ENCODE results near the gene IFT122.
"Not testable (repeated sequence)": the region's sequence is repeated elsewhere in the genome, so short reads cannot be mapped to it uniquely, and the experiment has no call there.

IFT122 gene

DNA sequence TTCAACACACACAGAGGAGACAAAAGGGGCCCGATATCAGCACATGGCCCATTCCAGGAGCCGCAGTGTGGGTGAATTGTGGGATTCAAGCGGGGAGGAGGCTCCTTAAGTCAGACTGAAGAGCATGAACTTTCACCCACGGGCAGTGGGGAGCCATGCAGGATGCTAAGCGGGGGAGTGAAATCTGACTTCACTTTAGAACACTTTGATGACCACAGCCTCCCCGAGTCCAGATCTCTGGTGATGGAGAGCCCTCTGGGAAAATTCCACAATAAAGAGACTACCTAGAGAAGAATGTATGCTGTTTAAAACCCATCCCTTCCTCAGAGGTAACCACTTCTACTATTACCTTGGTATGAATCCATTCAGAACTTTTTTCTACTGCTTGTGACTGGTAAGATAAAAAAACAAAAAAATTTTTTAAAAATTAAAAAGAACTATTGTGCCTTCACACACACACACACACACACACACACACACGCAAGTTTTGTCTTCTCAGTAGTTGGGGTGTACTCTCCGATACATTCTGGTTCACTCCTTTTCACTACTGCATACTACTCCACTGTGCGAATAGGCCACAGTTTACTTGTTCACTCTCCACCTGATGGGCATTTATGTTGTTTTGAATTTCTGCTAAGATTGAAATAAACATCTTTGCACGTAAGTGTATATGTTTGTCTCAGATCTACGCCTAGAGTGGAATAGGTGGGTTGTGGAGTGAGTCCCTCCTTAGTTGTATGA lies 100.9 kb downstream of the IFT122 start:
- no peak for DNase-seq (ENCODE audit: low read depth)

DNA sequence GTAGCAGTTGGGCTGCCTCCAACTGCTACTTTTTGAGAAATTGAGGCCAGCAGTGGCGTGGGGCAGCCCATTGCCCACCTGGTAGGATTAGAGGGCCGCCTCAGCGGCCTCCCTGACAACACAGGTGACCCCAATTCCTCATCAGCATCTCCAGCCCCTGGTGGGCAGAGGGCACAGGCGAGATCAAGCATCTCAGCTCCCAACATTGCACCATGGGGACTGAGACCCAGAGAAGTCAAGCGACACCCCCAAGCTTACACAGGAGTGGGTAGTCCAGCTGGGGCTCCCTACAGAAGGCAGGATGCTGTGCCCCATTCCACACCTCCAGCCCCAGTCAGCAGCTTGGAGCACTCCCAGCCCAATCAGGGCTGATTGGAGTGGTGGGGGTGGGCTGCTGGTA lies 102.7 kb downstream of the IFT122 start:
- no peak for DNase-seq (ENCODE audit: low read depth)

DNA sequence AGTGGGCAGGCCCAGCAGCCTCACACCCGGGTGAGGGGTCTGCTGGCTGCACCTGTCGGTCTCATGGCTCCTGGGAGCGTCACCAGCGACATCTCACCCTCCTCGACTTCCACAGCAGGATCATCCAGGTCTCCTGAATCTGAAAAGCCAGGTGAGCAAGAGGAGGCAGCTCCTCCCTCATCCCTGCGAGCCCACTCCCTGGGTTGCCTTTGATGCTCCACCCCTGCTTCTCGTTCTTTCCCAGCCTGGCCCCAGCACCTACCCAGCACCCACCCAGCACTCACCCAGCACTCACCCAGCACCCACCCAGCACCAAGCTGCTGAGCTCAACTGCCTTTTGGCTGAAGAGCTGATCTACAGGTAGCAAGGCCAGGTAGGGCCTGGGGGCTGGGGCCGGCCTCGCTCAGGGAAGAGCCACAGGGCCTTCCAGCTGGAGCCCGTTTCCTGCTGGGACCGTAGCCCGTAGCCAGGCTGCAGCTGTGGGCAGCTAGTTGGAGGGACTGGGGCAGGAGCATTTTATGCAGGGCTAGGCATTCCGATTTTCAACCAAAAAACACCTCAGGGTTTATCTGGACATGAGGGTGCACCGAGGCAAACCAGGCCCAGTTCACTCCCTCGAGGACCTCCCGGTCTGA lies 103.2 kb downstream of the IFT122 start, which contains the start of gene H1-8:
TSS of gene H1-8 (plus strand) at position 20 of the 635 bp plus-strand sequence. CDS start at position 64, 44 bp downstream.
- DNase-seq (ENCODE audit: low read depth), result no peak

DNA sequence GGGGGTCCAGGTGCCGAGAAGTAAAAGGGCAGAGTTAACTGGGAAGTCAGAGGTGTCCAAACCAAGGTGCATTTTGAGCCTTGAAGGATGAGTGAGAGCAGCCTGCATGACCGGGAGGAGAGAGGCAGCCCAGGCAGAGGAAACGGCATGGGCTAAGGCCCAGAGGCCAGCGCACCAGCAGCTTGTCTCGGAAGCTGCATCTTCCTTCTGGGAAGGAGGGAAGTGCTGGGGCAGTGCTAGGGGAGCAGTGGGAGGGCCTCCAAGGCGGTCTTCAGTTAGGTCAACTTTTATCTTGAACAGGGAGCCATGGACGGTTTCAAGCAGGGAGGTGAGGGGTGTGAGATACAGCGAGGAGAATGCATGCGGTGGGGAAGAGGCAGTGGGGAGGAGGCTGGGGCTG lies 104.0 kb downstream of the IFT122 start:
- no peak for DNase-seq (ENCODE audit: low read depth)

DNA sequence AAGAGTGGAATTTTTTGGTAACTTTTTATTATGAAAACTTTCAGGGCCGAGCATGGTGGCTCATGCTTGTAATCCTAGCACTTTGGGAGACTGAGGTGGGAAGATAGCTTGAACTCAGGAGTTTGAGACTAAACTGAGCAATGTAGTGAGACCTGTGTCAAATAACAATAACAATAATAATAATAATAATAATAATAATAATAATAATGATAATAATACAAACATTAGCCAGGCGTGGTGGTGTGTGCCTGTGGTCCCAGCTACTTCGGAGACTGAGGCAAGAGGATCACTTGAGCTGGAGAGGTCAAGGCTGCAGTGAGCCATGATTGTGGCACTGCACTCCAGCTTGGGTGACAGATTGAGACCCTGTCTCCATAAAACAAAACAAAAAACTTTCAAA lies 105.9 kb downstream of the IFT122 start:
- DNase-seq (ENCODE audit: low read depth), result not testable (repeated sequence)

DNA sequence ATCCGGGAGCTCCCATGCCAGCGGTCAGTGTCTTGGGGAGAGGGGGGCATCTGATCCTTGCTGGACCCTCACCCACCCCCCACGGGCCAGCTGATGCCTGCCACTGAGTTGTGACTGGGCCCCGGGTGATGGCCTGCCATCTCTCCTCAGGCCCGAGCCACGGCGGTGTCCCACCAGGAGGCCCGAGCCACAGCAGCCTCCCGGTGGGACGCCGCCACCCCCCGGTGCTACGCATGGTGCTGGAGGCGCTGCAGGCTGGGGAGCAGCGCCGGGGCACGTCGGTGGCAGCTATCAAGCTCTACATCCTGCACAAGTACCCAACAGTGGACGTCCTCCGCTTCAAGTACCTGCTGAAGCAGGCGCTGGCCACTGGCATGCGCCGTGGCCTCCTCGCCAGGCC lies 107.2 kb downstream of the IFT122 start:
- DNase-seq (ENCODE audit: low read depth), result no peak

DNA sequence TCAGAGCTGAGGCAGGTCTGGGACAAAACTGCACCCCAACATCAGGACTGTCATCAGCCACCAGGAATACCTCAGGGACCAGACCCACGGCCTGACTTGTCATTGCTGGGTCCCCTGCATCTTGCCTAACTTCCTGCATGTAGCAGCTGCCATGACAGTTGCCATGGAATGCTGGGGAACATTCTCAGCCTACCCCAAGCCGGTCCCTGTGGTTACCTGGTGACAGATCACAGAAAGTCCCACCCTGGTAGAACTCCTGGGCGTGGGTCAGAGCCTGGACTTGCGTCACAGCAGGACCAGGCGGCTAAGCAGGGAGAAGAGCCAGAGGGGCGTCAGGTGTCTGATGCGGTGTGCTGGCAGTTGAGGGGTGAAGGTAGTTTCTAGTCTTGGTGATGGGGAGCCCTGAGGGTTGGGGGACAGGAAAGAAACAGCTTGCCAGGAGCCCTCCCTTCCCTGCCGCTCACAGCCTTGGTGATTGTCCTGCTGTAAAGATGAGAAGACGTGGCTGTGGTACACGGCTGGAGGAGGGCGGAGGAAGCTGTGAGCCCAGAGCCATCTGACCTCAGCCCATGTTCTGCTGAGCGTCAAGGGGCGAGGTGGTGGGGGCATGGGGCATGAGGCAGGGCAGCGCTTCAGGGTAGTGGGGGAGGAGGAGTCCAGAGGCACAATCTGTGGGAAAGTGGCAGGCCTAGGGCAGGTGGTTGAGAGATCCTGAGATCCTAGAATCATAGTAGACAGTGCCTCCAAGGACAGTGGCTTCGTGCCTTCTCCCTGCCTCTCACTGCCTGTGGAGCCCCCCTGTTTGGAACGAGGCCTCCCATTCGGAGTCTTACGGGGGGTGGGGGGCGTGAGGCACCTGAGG lies 108.3 kb downstream of the IFT122 start:
- no peak for DNase-seq (ENCODE audit: low read depth)

DNA sequence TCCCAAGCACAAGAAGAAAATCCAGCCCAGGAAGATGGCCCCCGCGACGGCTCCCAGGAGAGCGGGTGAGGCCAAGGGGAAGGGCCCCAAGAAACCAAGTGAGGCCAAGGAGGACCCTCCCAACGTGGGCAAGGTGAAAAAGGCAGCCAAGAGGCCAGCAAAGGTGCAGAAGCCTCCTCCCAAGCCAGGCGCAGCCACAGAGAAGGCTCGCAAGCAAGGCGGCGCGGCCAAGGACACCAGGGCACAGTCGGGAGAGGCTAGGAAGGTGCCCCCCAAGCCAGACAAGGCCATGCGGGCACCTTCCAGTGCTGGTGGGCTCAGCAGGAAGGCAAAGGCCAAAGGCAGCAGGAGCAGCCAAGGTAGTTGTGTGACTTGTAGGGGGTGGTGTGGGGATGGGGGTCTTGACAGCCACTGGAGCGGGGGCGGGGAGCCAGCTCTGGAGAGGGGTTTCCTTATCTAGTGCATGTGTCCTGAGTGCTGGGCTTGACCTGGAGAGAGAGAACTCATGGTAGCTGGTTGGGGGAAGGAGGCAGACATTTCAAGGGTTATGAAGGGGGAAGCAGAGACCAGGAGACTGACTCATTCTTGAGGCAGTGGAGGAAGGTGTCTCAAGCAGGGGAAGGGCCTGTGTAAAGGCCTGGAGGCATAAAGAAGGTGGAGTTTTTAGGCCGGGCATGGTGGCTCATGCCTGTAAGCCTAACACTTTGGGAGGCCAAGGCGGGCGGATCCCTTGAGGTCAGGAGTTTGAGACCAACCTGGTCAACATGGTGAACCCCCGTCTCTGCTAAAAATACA lies 109.2 kb downstream of the IFT122 start:
- DNase-seq (ENCODE audit: low read depth), result no peak

DNA sequence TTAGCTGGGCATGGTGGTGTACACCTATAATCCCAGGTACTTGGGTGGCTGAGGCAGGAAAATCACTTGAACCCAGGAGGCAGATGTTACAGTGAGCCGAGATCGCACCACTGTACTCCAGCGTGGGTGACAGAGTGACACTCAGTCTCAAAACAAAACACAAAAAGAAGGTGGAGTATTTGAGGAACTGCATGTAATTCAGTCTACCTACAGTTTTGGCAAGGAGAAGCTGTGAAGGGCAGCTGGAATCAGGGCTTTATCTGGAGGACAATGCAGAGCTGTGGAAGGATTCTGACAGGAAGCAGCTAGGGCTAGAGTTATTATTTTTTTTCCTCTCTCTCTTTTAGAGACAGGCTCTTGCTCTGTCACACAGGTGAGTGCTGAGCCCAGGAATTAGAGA lies 109.8 kb downstream of the IFT122 start:
- no peak for DNase-seq (ENCODE audit: low read depth)

DNA sequence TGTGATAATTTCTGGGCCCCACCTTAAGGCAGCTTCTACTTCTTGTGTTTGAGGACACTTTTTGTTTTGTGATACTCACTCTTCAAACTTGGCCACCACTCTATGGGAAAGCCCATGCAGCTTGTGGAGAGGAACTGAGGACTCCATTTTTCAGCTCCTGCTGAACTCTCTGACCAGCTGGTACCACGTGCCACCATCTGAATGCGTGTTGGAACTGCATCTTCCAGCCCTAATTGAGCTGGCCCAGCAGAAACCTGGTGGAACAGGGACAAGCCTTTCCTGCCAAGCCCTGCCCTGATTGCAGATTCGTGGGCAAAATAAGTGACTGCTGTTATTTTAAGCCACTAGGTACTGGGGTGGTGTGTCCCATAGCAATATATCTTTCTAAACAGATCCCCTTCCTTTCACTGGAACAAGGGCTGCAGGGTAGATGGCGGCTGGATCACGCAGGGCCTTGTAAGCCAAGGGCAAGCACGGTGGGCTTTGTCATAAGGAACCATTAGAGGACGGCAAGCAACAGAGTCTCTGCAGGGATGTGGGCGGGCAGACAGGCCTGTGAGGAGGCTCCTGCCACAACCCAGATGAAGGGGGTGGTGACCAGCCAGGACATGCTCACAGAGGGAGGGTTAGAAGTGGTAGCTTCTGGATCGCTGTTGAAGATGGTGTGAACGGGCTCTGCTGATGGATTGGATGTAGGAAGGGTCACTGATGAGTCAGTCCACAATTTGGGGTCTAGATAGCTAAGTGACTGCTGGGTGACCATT lies 112.4 kb downstream of the IFT122 start:
- no peak for DNase-seq (ENCODE audit: low read depth)

DNA sequence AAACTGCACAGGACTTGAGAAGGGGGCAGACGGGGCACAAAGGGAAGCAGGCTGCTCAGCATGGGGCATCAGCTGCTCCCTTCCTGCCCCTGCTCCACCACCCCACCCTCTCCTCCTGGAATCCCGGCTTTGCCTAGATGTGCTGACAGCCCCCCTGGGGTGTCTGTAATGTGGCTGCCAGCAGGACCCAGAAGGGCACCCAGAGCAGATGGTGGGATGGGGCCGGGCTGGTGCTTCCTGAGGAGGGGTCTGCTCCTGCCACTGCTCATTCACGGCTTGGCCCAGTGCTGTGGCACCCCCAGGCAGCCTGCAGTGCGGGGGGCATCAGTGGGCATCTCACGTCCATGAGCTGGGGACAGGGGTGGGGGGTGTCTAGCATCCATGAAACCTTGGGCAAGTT lies 113.1 kb downstream of the IFT122 start:
- DNase-seq (ENCODE audit: low read depth), result no peak

DNA sequence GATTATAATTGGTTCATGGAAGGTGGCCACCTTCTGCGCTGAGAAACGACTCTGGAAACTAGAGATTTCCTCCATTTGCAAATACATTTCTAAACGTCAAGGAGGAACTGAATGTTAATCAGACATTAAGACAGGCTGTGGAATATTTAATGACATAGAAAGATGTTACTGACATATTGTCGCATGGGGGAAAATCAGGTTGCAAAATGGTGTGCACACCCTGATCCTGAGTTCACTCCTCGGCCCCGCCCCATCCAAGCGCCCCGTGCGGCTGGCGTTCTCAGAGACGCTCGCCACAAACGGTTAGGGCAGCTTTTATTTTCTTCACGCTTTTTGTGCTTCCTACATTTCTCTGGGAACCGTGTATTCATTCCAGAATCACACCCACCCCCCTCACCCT lies 113.7 kb downstream of the IFT122 start:
- DNase-seq (ENCODE audit: low read depth), result no peak

DNA sequence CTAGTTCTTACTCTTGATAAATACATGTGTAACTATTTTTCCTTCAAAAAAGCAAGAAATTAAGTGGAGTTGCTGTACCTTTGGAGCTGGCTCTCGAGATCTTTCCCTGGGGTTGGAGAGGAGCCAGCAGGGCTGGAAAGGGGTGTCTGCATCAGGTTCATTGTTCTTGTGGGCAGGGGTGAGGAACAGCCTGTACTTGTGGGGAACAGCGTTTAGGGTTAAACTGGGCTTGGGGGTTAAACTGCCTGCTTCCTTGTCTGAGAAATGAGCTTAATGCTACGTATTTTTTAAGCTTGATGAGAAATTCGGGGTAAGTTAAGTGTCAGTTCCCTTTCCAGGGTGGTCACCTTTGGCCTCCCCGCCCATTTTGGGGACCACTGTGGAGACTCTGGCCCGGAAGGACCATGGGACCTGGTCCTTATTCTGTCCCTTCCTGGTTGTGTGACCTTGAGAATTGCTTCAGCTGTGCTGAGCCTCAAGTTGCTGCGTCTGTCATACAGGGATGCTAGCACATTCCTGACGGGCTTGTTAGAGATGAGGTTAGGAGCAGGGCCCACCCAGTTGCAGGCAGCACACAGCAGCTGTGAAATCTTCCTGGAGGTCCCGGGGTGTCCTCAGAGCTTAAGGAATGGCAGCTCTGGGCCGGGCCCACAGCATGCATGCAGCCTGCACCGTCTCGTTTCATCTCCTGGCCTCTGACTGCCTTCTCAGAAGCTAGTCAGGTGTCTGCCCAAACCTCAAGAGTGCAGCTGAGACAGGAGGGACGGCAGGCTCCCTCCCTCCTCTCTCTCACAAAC lies 114.5 kb downstream of the IFT122 start:
- DNase-seq (ENCODE audit: low read depth), result no peak

DNA sequence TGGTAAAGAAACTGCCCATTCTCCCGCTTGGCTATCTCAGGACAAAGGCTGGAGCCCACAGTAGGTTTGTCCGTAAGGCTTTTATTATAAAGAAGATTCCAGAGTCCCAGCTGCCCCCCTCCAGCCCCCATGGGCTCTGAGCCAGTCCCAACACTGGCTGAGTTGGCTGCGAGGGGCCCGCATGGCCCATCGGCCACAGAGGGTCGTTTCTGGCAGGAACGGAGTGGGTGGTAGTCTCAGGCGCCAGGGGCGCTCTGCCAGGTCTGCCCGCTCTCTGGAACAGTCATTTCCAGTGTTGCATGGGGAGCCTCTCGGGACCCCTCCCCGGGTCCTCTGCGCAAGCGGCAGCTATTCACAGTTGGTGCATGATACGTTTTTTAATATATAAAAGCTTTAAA lies 115.1 kb downstream of the IFT122 start:
- no peak for DNase-seq (ENCODE audit: low read depth)

DNA sequence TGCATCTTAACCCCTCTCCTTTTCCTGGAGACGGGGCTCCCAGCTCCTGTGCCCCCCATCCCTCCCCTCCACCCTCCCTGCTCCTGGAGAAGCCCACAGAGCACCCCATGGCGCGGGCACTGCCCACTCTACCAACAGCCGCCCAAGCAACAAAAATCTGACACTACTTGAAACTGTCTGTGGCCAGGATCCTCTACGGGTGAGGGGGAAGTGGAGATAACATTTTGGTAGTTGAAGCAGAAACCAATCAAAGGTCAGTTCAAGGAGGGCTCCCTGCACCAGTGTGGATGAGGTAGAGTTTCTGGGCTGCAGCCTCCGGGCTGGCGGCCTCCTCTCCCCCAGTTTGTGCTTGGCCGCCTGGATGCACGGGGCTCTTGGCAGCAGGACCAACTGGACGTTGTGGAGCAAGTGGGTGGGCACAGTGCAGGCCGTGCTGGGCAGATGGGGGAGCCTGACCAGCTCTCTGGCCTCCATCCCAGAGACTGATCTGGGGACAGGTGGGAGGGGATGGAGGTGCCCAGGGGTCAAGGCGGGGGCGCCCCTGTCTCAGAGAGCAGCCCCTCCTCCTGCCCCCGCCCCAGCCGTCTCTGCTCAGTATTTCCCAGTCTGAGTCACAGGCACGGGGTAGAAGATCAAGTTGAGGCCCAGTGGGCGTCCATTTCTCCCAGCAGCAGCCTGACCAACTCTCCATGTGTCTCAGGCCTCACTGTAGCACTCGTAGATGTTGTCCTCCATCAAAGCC lies 115.8 kb downstream of the IFT122 start:
- DNase-seq (ENCODE audit: low read depth), result no peak

DNA sequence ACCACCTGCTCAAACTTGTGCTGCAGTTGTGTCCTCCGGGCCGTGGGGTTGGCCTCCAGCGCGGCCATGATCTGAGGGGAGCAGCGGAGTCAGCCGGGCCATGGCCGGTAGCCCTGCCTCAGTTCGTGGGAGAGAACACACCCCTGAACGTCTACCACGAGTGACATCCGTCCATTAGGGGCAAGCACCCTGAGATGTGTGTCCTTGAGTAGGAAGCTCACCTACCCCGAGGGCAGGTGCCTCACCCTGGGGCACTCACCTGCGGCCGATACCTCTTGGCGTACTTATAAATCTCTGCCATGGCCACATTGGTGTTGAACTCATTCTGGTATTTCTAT lies 116.3 kb downstream of the IFT122 start:
- DNase-seq (ENCODE audit: low read depth), result no peak

DNA sequence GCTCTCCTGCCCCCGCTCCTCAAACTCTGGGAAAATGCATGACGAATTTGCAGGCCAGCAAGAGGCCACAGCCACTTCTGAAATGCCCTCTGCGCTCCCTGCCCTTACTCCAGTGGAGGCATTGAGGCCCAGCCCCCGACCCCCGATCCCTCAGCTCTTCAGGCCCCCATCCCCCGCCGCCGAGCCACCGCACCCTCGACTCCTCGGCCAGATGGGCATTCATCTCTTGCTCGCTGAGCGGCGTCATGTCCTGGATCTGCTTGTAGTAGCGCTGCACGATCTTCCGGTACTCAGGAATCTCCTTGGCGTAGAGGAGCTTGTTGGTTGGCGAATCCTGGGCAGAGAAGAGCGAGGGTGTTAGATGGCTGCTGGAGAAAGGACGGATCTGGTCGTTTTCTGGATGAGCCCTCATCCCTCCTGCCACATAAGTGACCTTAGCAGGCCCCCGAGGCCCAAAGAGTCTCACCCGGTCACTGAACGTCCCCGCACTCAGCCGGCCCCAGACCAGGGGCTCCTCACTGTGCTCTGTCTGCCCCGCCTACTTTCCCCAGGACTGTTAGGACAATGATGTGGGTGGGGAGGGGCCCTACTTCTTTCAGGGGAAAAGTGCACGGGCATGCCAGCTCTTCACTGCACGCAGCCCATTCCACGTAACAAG lies 117.0 kb downstream of the IFT122 start:
- no peak for DNase-seq (ENCODE audit: low read depth)

DNA sequence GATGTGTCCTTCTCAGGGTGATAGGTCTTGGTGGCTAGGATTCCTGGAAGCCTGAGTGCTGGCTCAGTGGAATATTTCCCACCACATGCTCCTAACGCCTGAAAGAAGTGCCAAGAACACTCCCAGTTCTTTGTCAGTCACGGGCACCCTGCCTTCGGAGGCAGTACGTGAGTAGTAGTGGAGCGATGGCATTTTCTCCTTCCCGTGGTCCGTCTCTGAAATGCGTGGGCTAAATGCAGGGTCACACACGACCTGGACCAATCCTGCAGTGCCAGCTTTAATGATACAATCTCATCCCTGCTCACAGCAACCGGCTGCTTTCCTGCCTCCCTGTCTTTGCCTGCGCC lies 117.5 kb downstream of the IFT122 start:
- no peak for DNase-seq (ENCODE audit: low read depth)

DNA sequence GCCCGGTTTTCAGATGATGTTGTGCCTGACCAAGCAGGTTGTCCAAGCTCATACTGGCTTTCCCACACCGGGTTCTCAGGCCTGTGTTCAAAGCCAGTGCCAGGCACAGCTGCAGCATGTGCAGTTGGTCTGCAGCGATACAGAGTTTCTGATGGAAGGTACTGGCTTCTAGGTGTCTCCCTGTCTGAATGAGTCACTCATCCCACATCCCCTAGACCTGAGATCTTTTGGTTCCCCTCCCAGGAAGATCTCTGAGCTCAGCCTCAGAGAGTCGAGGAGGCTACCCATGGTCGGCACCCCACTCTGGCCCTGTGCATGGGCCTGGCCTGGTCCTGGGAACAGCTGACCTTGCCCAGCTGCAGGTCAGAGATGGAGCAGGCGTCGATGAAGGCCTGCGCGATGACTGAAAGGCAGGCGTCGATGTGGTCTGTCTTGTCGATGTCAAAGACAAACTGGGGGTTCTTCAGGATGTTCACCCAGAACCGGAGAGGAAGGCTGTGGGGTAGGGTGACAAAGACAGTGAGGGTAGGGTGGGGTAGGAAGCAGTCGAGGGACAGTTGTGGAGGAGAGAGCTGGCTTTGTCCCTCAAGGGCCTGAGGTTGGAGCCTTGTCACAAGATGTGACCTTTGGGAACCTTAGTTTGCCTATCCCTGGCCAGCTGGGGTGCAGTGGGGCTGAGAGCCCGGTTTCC lies 118.2 kb downstream of the IFT122 start:
- DNase-seq (ENCODE audit: low read depth), result no peak

Measured in stimulated activated CD8-positive, alpha-beta memory T cell treated with anti-CD3 and anti-CD28 coated beads, Interleukin-12 subunit alpha, Interleukin-12 subunit beta, amount 100 ng/mL, for 4 hours (primary cell).